ENCODE data around the gene CLN6.

Gene CLN6

DNA sequence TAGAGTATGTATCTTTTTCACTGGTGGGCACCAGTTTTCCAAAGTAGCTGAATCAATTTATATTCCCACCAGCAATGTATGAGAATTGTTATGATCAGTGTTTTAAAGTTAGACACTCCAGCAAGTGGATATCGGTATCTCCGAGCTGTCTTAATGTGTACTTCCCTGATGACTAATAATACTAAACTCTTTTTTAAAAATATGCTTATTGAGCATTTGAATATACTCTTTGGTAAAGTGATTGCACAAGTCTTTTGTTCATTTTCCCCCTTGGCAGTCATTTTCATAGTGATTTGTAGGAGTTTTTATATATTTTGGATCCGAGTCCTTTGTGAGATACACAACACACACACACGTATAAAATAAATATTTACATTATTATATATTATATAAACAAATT, 35.6 kb upstream of the CLN6 start:
- no peak for DNase-seq (ENCODE audit: low spot score)
- no peak for TF ChIP-seq CTCF (IDR thresholded peaks at IDR 0.05)
- Histone ChIP-seq H3K4me3 (no peak overlapping the region), H3K27ac (no peak overlapping the region)

DNA sequence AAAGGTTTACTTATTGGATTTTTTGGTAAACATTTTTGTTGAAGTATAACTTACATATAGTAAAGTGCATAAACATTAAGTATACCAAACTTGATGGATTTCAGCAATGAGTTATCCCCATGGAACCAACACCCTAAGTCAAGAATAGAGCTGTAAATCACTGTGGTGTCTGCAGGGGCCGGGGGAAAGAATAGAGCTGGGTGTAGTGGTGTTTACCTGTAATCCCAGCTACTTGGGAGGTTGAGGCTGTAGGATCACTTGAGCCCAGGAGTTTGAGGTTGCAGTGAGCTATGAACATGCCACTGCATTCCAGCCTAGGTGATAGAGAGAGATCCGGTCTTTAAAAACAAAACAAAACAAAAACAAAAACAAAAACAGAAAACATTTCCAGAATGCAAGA, 34.8 kb upstream of the CLN6 start:
- TF ChIP-seq CTCF (IDR thresholded peaks at IDR 0.05): no peak
- no peak overlapping the region for H3K4me3 ChIP-seq
- no peak overlapping the region for H3K27ac ChIP-seq
- DNase-seq (ENCODE audit: low spot score): no peak

DNA sequence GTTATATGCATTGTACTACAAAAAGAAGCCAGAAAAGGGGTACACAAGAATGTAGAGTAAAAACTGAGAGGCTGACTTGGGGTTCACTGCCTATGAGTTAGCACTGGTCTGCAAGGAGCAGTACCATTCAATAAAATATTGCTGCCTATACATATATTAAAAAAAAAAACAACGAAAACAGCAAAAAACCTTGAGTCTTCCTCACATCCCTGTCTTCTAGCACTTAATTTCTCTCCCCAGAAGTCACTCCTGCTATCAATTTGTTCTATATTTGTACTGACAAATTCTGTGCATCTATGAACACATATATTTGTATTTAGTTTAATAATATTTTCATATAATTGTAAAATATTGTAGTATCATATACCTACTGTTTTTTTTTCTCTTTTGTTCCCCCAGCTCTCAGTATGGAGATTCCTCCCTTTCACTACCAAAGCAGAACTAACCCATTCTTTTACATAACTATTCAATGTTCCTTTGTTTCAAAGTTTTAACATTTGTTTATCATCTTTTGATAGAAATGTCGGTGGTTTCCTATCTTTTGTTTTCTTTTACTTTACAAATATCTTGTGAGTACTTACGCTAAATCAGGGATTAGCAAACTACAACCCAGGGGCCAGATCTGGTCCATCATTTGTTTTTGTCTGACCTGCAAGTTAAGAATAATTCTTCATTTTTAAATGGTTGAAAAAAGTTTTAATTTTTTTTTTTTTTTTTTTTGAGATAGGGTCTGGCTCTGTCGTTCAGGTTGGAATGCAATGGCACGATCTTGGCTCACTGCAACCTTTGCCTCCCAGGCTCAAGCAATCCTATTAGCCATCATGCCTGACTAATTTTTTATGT, 33.2 kb upstream of the CLN6 start:
- DNase-seq (ENCODE audit: low spot score): no peak

DNA sequence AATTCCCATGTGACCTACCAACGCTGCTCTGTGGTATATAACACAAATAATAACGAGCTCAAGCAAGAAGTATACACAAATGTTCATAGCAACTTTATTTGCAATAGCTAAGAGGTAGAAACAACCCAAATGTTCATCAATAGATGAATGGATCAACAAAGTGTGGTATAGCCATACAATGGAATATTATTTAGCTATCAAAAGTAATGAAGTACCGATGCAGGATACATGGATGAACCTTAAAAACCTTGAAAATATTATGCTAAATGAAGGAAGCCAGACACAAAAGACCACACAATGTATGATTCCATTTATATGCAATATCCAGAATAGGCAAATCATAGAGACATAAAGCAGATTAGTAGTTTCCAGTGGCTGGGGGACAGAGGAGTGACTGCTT, 32.5 kb upstream of the CLN6 start:
- no peak for TF ChIP-seq CTCF (IDR thresholded peaks at IDR 0.05)
- DNase-seq (ENCODE audit: low spot score): no peak
- H3K4me3 ChIP-seq: no peak overlapping the region
- no peak overlapping the region for H3K27ac ChIP-seq

More for the DNA sequence above, 33.2 kb upstream of the CLN6 start:
- H3K4me3 ChIP-seq: no peak overlapping the region
- H3K27ac ChIP-seq: no peak overlapping the region
- TF ChIP-seq CTCF (IDR thresholded peaks at IDR 0.05): no peak

DNA sequence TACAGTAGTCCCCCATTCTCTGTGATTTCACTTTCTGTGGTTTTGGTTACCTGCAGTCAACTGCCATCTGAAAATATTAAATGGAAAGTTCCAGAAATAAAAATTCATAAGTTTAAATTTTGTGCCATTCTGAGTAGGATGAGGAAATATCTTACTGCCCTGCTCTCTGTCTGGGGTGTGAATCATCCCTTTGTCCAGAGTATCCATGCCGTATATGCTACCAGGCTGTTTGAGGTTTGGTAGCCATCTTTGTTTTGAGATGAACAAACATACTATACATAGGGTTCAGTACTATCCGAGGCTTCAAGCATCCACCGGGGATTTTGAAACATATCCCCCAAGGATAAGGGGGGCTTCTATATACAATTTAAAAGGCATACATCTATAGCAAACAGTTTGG, 31.7 kb upstream of the CLN6 start:
- DNase-seq (ENCODE audit: low spot score): no peak
- Histone ChIP-seq H3K27ac (no peak overlapping the region), H3K4me3 (no peak overlapping the region)
- TF ChIP-seq CTCF (IDR thresholded peaks at IDR 0.05): no peak

DNA sequence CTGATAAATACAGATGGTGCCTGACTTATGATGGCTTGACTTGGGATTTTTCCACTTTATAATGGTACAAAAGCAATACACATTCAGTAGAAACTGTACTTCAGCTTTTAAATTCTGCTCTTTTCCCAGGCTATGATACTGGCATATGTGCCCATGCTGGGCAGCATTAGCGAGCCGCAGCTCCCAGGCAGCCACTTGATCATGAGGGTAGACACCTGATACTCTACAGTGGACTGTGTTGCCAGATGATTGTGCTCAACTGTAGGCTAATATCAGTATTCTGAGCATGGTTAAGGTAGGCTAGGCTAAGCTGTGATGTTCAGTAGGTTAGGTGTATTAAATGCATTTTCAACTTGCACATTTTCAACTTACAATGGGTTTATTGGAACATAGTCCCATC, 30.4 kb upstream of the CLN6 start:
- H3K27ac ChIP-seq: no peak overlapping the region
- no peak for TF ChIP-seq CTCF (IDR thresholded peaks at IDR 0.05)
- DNase-seq (ENCODE audit: low spot score): no peak
- no peak overlapping the region for H3K4me3 ChIP-seq

GRCh38 chr15:68258692-68259091, 29.2 kb upstream of the CLN6 start:
- Histone ChIP-seq H3K4me3 (no peak overlapping the region), H3K27ac (no peak overlapping the region)
- TF ChIP-seq CTCF (IDR thresholded peaks at IDR 0.05): no peak
- no peak for DNase-seq (ENCODE audit: low spot score)
